H1 (cell line): ENCODE data around the gene HPN. TPM values are rescaled to one million over a fixed set of nuclear protein-coding genes. Genes with fewer than 3 reads are reported as not detected.

Experiments
- BCL11A ChIP-seq, 2 experiments: IDR thresholded peaks; one replicate each; pipeline ENCODE4 v1.6.1; 2011; ENCODE audit warnings: low read depth in 2 of 2, low read length in 2 of 2, mild to moderate bottlenecking in 2 of 2
- BRCA1 ChIP-seq: IDR thresholded peaks from 2 replicates; pipeline ENCODE4 v1.6.1; 2012; ENCODE audit warnings: low read depth, low read length, improper control_type of control experiment
- E2F6 ChIP-seq: IDR thresholded peaks from 2 replicates; pipeline ENCODE4 v1.6.1; 2012; ENCODE audit warnings: inconsistent platforms
- GTF2F1 ChIP-seq: IDR thresholded peaks from 2 replicates; pipeline ENCODE4 v1.6.1; 2012; ENCODE audit warnings: low read depth, low read length, improper control_type of control experiment, borderline replicate concordance
- NANOG ChIP-seq: IDR thresholded peaks from 2 replicates; pipeline ENCODE4 v1.6.1; 2011; ENCODE audit warnings: low read length, low read depth, mild to moderate bottlenecking, inconsistent platforms; ENCODE audit not compliant: insufficient read depth, poor library complexity, severe bottlenecking
- PHF8 ChIP-seq: fragments of 200-600 bp; sonication (generic); conservative IDR thresholded peaks from 2 replicates; pipeline ENCODE4 v1.7.1; 2012; ENCODE audit warnings: low read depth, mild to moderate bottlenecking, inconsistent platforms, low read length, moderate library complexity
- RNF2 ChIP-seq: fragments of 200-900, 300-1000 bp; sonication (generic); IDR thresholded peaks from 2 replicates; pipeline ENCODE4 v1.7.1; 2016; ENCODE audit warnings: borderline replicate concordance, low read depth, mild to moderate bottlenecking, antibody characterized with exemption, low read length; ENCODE audit not compliant: poor library complexity, severe bottlenecking; ENCODE audit errors: missing control alignments
- RXRA ChIP-seq: IDR thresholded peaks from 2 replicates; pipeline ENCODE4 v1.6.1; 2011; ENCODE audit warnings: low read depth, mild to moderate bottlenecking, low read length, moderate library complexity; ENCODE audit not compliant: insufficient read depth
- SAP30 ChIP-seq: fragments of 300-600 bp; sonication (generic); IDR thresholded peaks from 2 replicates; pipeline ENCODE4 v1.7.1; 2012; ENCODE audit warnings: low read length, moderate library complexity, mild to moderate bottlenecking, inconsistent platforms; ENCODE audit not compliant: insufficient read depth, insufficient replicate concordance
- polyA plus RNA-seq, 7 experiments: library from polyadenylated mRNA; depleted of rRNA in 3 of 7; stranded (reverse) in 5 of 7; unstranded in 2 of 7; fragments of >200 nt in 5 of 7; fragments of 200-250 nt in 2 of 7; gene quantifications; 1 replicate in 5 of 7; 2 replicates in 1 of 7; 4 replicates in 1 of 7; pipeline versions ENCODE4 v1.2.1 to v1.2.3, GENCODE V29; 2011 to 2013; ENCODE audit warnings: missing spikeins in 2 of 7, mixed read lengths in 2 of 7
- total RNA-seq: library from RNA; stranded (reverse); fragmentation: NEBNext Ultra II Directional; extraction: Animal tissue kit (Norgen Biotek cat#: 25700); gene quantifications from 2 replicates; pipeline ENCODE4 v1.2.1, GENCODE V29; 2021

HPN gene
- total and polyA plus RNA-seq, 2 of the 8 experiments (the other 6 are each of a cell fraction or from before 2014, with no cell fraction given): 14.7 to 33.7 TPM

- no peak for TF ChIP-seq E2F6
- no peak for TF ChIP-seq BRCA1
- no peak for TF ChIP-seq GTF2F1
- TF ChIP-seq RXRA: no peak
- TF ChIP-seq SAP30: no peak
- TF ChIP-seq NANOG: no peak
- TF ChIP-seq BCL11A (IDR thresholded peaks at IDR 0.05; ENCODE audit: low read depth in 2 of 2, low read length in 2 of 2): no peak
- TF ChIP-seq RNF2: no peak
- TF ChIP-seq PHF8: no peak
- TF ChIP-seq, all 59 proteins: peak for 0
Observed at GRCh38 chr19:35038623-35039512, 2.7 kb upstream of the HPN start (continued).
